GM18861 (cell line): ENCODE data around the gene NAALADL2.
A peak's percentile ranks its signal among the peaks of the same experiment; 100 is the strongest.
"Not testable (repeated sequence)": the region's sequence is repeated elsewhere in the genome, so short reads cannot be mapped to it uniquely, and the experiment has no call there.

Source experiments
- ATAC-seq: cut with Tn5 transposase; IDR thresholded peaks from one replicate; pipeline ENCODE4 v1.9.1; 2021; ENCODE audit not compliant: unreplicated experiment

NAALADL2 gene

GRCh38 chr3:175411405-175411804, 552.3 kb downstream of the NAALADL2 start:
- no peak for ATAC-seq

- ATAC-seq: no peak
Measured at GRCh38 chr3:175411946-175412345, 552.8 kb downstream of the NAALADL2 start.

GRCh38 chr3:175413926-175414325, 554.8 kb downstream of the NAALADL2 start:
- ATAC-seq: no peak

GRCh38 chr3:175416600-175416999, 557.5 kb downstream of the NAALADL2 start:
- no peak for ATAC-seq

- ATAC-seq: no peak
Measured at GRCh38 chr3:175417426-175417825, 558.3 kb downstream of the NAALADL2 start.

- no peak for ATAC-seq
Measured at GRCh38 chr3:175421902-175422301, 562.8 kb downstream of the NAALADL2 start.

GRCh38 chr3:175422744-175423143, 563.6 kb downstream of the NAALADL2 start:
- ATAC-seq: no peak

- not testable (repeated sequence) for ATAC-seq
Measured at GRCh38 chr3:175423848-175424247, 564.7 kb downstream of the NAALADL2 start.

GRCh38 chr3:175426805-175427204, 567.7 kb downstream of the NAALADL2 start:
- no peak for ATAC-seq

GRCh38 chr3:175428466-175428865, 569.3 kb downstream of the NAALADL2 start:
- no peak for ATAC-seq

- ATAC-seq: no peak
Measured at GRCh38 chr3:175430983-175431773, 572.0 kb downstream of the NAALADL2 start.

- ATAC-seq: no peak
Measured at GRCh38 chr3:175432376-175433025, 573.4 kb downstream of the NAALADL2 start.

- ATAC-seq: no peak
Measured at GRCh38 chr3:175433026-175433674, 574.0 kb downstream of the NAALADL2 start.

- ATAC-seq: no peak
Measured at GRCh38 chr3:175434561-175434960, 575.4 kb downstream of the NAALADL2 start.

GRCh38 chr3:175443682-175444081, 584.5 kb downstream of the NAALADL2 start:
- no peak for ATAC-seq

GRCh38 chr3:175445741-175446140, 586.6 kb downstream of the NAALADL2 start:
- no peak for ATAC-seq

GRCh38 chr3:175447521-175447920, 588.4 kb downstream of the NAALADL2 start:
- no peak for ATAC-seq

- ATAC-seq: no peak
Measured at GRCh38 chr3:175453361-175453760, 594.2 kb downstream of the NAALADL2 start.

- no peak for ATAC-seq
Measured at GRCh38 chr3:175456466-175456865, 597.3 kb downstream of the NAALADL2 start.

GRCh38 chr3:175457301-175457700, 598.2 kb downstream of the NAALADL2 start:
- ATAC-seq: peak; percentile 64

- ATAC-seq: not testable (repeated sequence)
Measured at GRCh38 chr3:175460849-175461399, 601.8 kb downstream of the NAALADL2 start.

- no peak for ATAC-seq
Measured at GRCh38 chr3:175464362-175464761, 605.2 kb downstream of the NAALADL2 start.
